B cell (primary cell): ENCODE data around the gene UCMA. TPM values are rescaled to one million over a fixed set of nuclear protein-coding genes. Genes with fewer than 3 reads are reported as not detected.

ENCODE experiments used
- ATAC-seq: fragments of 200-7000 bp; cut with Tn5 transposase; one replicate; pipeline ENCODE4 v1.10.0; 2021; ENCODE audit warnings: low read depth, mild to moderate bottlenecking, moderate number of reproducible peaks, moderate library complexity
- CTCF ChIA-PET: fragments of 350-600 bp; sonication (Branson Sonifier 250); formaldehyde crosslinking; loops from one replicate; lab custom pipeline; 2021; ENCODE audit warnings: antibody characterized with exemption, inconsistent platforms; lab: Charles Lee
- POLR2A ChIA-PET: fragments of 350-600 bp; sonication (Branson Sonifier 250); formaldehyde crosslinking; loops from one replicate; lab custom pipeline; 2021; ENCODE audit warnings: antibody characterized with exemption; lab: Charles Lee
- DNase-seq: peaks from one replicate; pipeline ENCODE4 v3.0.0; 2013
- H2AFZ ChIP-seq: 2 replicates; pipeline ENCODE4 v1.6.1; 2012; ENCODE audit warnings: mild to moderate bottlenecking, low read depth, low read length; ENCODE audit not compliant: insufficient read depth, poor library complexity, severe bottlenecking
- H3K27ac ChIP-seq, 2 donors: 1 replicate in 1 of 2; 2 replicates in 1 of 2; pipeline ENCODE4 v1.5.1; 2012 to 2013; ENCODE audit warnings: low read length in 2 of 2, mild to moderate bottlenecking in 2 of 2, moderate library complexity in 1 of 2
- H3K27me3 ChIP-seq, 4 experiments: fragments of 200-600 bp in 1 of 4; sonication (generic) in 1 of 4; replicated peaks in 1 of 4; 1 replicate in 2 of 4; 2 replicates in 2 of 4; pipeline versions ENCODE4 v1.6.1 to v1.7.0; 2013 to 2016; ENCODE audit warnings: low read length in 3 of 4, mild to moderate bottlenecking in 2 of 4, mixed read lengths in 1 of 4, moderate library complexity in 1 of 4; ENCODE audit not compliant: insufficient read depth in 4 of 4, control insufficient read depth in 3 of 4; ENCODE audit errors: control extremely low read depth in 1 of 4
- H3K36me3 ChIP-seq, 2 experiments: replicated peaks in 1 of 2; 1 replicate in 1 of 2; 2 replicates in 1 of 2; pipeline versions ENCODE4 v1.6.1 to v1.7.1; 2013; ENCODE audit warnings: low read length in 1 of 2; ENCODE audit not compliant: insufficient read depth in 2 of 2, control insufficient read depth in 1 of 2; ENCODE audit errors: control extremely low read depth in 1 of 2, extremely low read depth in 1 of 2
- H3K4me1 ChIP-seq, 2 donors: fragments of 200-600 bp in 1 of 2; sonication (generic) in 1 of 2; 1 replicate in 1 of 2; 2 replicates in 1 of 2; pipeline versions ENCODE4 v1.5.1 to v1.6.1; 2013 to 2017; ENCODE audit warnings: low read length in 2 of 2; ENCODE audit not compliant: control insufficient read depth in 2 of 2, insufficient read depth in 2 of 2
- H3K4me2 ChIP-seq: replicated peaks from 2 replicates; pipeline ENCODE3; 2012; ENCODE audit warnings: mild to moderate bottlenecking, low read depth, low read length; ENCODE audit not compliant: poor library complexity, severe bottlenecking
- H3K4me3 ChIP-seq, 5 experiments: fragments of 200-600 bp in 1 of 5; sonication (generic) in 1 of 5; 1 replicate in 3 of 5; 2 replicates in 2 of 5; pipeline versions ENCODE4 v1.5.1 to v1.7.0; 2011 to 2016; ENCODE audit warnings: low read length in 4 of 5, mild to moderate bottlenecking in 4 of 5, low read depth in 2 of 5, control low read depth in 1 of 5, moderate library complexity in 1 of 5; ENCODE audit not compliant: insufficient read depth in 1 of 5; ENCODE audit errors: control extremely low read depth in 1 of 5, extremely low read depth in 1 of 5
- H3K79me2 ChIP-seq: fragments of 200-600 bp; sonication (generic); one replicate; pipeline ENCODE4 v1.6.0; 2016; ENCODE audit warnings: low read length; ENCODE audit not compliant: control insufficient read depth, insufficient read depth
- H3K9ac ChIP-seq: fragments of 200-600 bp; sonication (generic); 2 replicates; pipeline ENCODE4 v1.6.1; 2017; ENCODE audit warnings: mild to moderate bottlenecking, low read length, moderate library complexity
- H3K9me3 ChIP-seq, 3 donors: one replicate each; pipeline versions ENCODE4 v1.6.1 to v1.7.1; 2013; ENCODE audit warnings: low read length in 2 of 3; ENCODE audit not compliant: control insufficient read depth in 2 of 3, insufficient read depth in 1 of 3; ENCODE audit errors: control extremely low read depth in 1 of 3
- H4K20me1 ChIP-seq: 2 replicates; pipeline ENCODE4 v1.6.0; 2012; ENCODE audit warnings: mild to moderate bottlenecking, low read length; ENCODE audit not compliant: insufficient read depth, control insufficient read depth, poor library complexity, severe bottlenecking
- H3K27ac Mint-ChIP-seq: one replicate; pipeline ENCODE4 v1.8.0; 2021; ENCODE audit warnings: mixed read lengths
- H3K27me3 Mint-ChIP-seq: one replicate; pipeline ENCODE4 v1.8.0; 2021; ENCODE audit warnings: mixed read lengths
- H3K4me1 Mint-ChIP-seq: one replicate; pipeline ENCODE4 v1.8.0; 2021; ENCODE audit warnings: mixed read lengths
- H3K4me3 Mint-ChIP-seq: one replicate; pipeline ENCODE4 v1.8.0; 2021; ENCODE audit warnings: mixed read lengths
- H3K9me3 Mint-ChIP-seq: one replicate; pipeline ENCODE4 v1.8.0; 2022; ENCODE audit warnings: mixed read lengths; ENCODE audit not compliant: insufficient read depth
- CTCF ChIP-seq: fragments of 200-600 bp; IDR thresholded peaks from one replicate; pipeline ENCODE4 v1.8.0; 2022; ENCODE audit warnings: antibody characterized with exemption, mild to moderate bottlenecking
- EZH2 ChIP-seq: IDR thresholded peaks from 2 replicates; pipeline ENCODE4 v1.6.1; 2012; ENCODE audit warnings: borderline replicate concordance, low read depth, mild to moderate bottlenecking, moderate library complexity, low read length; ENCODE audit not compliant: insufficient read depth, poor library complexity, severe bottlenecking
- WGBS: methylation state at CpG from one replicate; pipeline ENCODE4 v1.1.5; 2013; ENCODE audit warnings: missing lambda C conversion rate; ENCODE audit not compliant: insufficient coverage; 5-methylcytosine and 5-hydroxymethylcytosine counted together
- intact Hi-C: fragments of 100-400 bp; cut with micrococcal nuclease; formaldehyde crosslinking; loops from one replicate; pipeline ENCODE4 v1.10.0; 2022
- polyA plus RNA-seq: library from polyadenylated mRNA; depleted of rRNA; stranded (reverse); fragments of >200 nt; gene quantifications from 2 replicates; pipeline ENCODE4 v1.2.3, GENCODE V29; 2012
- total RNA-seq, 2 donors: library from RNA; stranded (reverse); fragments of 120-200 nt in 1 of 2; gene quantifications; 1 replicate in 1 of 2; 2 replicates in 1 of 2; pipeline versions ENCODE4 v1.2.3 to v1.2.4, GENCODE V29; 2013 to 2022

The UCMA gene
- total and polyA plus RNA-seq, 2 donors (not counting 1 experiment from before 2014, with no cell fraction given): not detected

- no peak overlapping the region for H3K4me2 ChIP-seq
- H3K27ac ChIP-seq: no peak overlapping the region
- H2AFZ ChIP-seq: no peak overlapping the region
- intact Hi-C loops: no loop called here
- Mint-ChIP-seq H3K4me3 (no peak overlapping the region), H3K4me1 (no peaks in the 10 kb centered on the region), H3K27ac (no peak overlapping the region), H3K9me3 (no peaks in the 10 kb centered on the region), H3K27me3 (peaks cover 8% of the 10 kb centered on the region)
- H3K9ac ChIP-seq: no peak overlapping the region
- H3K36me3 ChIP-seq: no peaks in the 10 kb centered on the region
- no peaks in the 10 kb centered on the region for H4K20me1 ChIP-seq
- WGBS: no CpG with 5 or more reads among the region's 2 CpGs
- H3K27me3 ChIP-seq: no peaks in the 10 kb centered on the region
- peaks cover 0 to 5% (median 0%) of the 10 kb centered on the region in 3 donors for H3K9me3 ChIP-seq
- CTCF ChIA-PET: no interaction called here
- no peak overlapping the region for H3K4me3 ChIP-seq
- DNase-seq (no peak), ATAC-seq (no peak)
- POLR2A ChIA-PET: no interaction called here
- no peak for TF ChIP-seq EZH2
- H3K4me1 ChIP-seq: no peaks in the 10 kb centered on the region
- no peaks in the 10 kb centered on the region for H3K79me2 ChIP-seq
Observed at GRCh38 chr10:13256627-13257026, 22.5 kb upstream of the UCMA start.

- CTCF ChIA-PET: no interaction called here
- WGBS: 96% methylated on average over 4 of the region's 4 CpGs
Observed at GRCh38 chr10:13253726-13254125, 19.6 kb upstream of the UCMA start.

More at GRCh38 chr10:13253726-13254125, 19.6 kb upstream of the UCMA start:
- H3K9ac ChIP-seq: no peak overlapping the region
- no peak overlapping the region for H3K4me3 ChIP-seq
- no peaks in the 10 kb centered on the region for H3K79me2 ChIP-seq
- DNase-seq (no peak), ATAC-seq (no peak)
- H2AFZ ChIP-seq: no peak overlapping the region
- POLR2A ChIA-PET: no interaction called here
- H3K9me3 Mint-ChIP-seq: no peaks in the 10 kb centered on the region
- no peak overlapping the region for H3K27ac Mint-ChIP-seq
- H3K4me1 Mint-ChIP-seq: no peaks in the 10 kb centered on the region
- peaks cover 5% of the 10 kb centered on the region for H3K27me3 Mint-ChIP-seq
- H3K9me3 ChIP-seq: no peaks in the 10 kb centered on the region
- H3K27me3 ChIP-seq: no peaks in the 10 kb centered on the region
- TF ChIP-seq CTCF (no peak), EZH2 (no peak)
- H3K4me3 Mint-ChIP-seq: no peak overlapping the region
- H3K36me3 ChIP-seq: no peaks in the 10 kb centered on the region
- no peaks in the 10 kb centered on the region for H3K4me1 ChIP-seq
- H3K4me2 ChIP-seq: no peak overlapping the region
- H4K20me1 ChIP-seq: no peaks in the 10 kb centered on the region
- intact Hi-C loops: no loop called here
- no peak overlapping the region for H3K27ac ChIP-seq
